ENCODE data around the gene TEX52. TPM values are rescaled to one million over a fixed set of nuclear protein-coding genes. Genes with fewer than 3 reads are reported as not detected.

Gene TEX52
- polyA plus RNA-seq, 3 donors = not detected

DNA sequence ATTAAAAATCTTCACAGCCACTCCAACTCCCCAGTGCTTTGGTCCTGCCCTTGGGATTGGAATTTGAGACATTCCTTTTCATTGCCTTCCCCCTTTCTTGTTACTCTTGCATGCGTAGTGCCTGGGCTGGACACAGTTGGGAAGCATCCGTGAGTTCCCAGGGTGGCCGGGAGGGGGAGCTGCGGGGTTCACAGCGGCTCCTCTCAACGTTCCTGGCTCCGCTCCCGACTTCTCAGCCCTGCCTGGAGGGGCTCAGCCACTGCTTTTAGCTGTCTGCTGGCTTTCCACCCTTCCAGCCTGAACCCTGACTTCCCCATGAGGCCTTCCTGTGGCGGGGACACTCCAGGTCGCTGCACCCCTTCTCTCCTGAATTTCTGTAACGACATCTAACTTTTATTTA, 3.2 kb downstream of the TEX52 start:
- H3K27me3 Mint-ChIP-seq (ENCODE audit: low read depth in 3 of 3) = peaks cover 0 to 2% (median 1%) of the 10 kb centered on the region in 3 donors
- H3K4me2 ChIP-seq (replicated peaks; ENCODE audit: extremely low read depth, low read length, poor library complexity, severe bottlenecking) = no peak overlapping the region
- H3K36me3 Mint-ChIP-seq = peaks cover 17 to 35% of the 10 kb centered on the region in 2 donors
- H3K4me3 ChIP-seq (replicated peaks in 1 of 3; ENCODE audit: low read depth in 2 of 3, low read length in 3 of 3) = no peak overlapping the region
- no peaks in the 10 kb centered on the region for H3K79me2 ChIP-seq (ENCODE audit: insufficient read depth, low read length)
- H3K4me1 ChIP-seq (ENCODE audit: control insufficient read depth in 1 of 2, insufficient read depth in 2 of 2, low read length in 2 of 2) = no peaks in the 10 kb centered on the region
- H3K4me3 Mint-ChIP-seq = no peak overlapping the region
- no peak overlapping the region for H2AFZ ChIP-seq (ENCODE audit: insufficient read depth, low read depth, low read length, poor library complexity, severe bottlenecking)
- H3K9me3 Mint-ChIP-seq = peaks cover 0 to 2% (median 0%) of the 10 kb centered on the region in 7 donors
- H3K9me3 ChIP-seq (replicated peaks in 1 of 2; ENCODE audit: control insufficient read depth in 1 of 2, insufficient read depth in 1 of 2, low read length in 2 of 2) = no peaks in the 10 kb centered on the region
- DNase-seq = peak; percentile 13 to 37 (median 20)
- no peaks in the 10 kb centered on the region for H3K27me3 ChIP-seq (ENCODE audit: control insufficient read depth in 2 of 2, insufficient read depth in 2 of 2, low read length in 2 of 2)
- H4K20me1 ChIP-seq (ENCODE audit: insufficient read depth, low read length) = no peaks in the 10 kb centered on the region
- WGBS (ENCODE audit: insufficient coverage) = 18% methylated on average over 6 of the region's 11 CpGs
- intact Hi-C loops (cut with micrococcal nuclease) = loop anchor here (2.0 to 10.0 kb wide), 4 partner anchors 91 to 191 kb away; no protein-coding TSS in a partner anchor
- no peak overlapping the region for H3K9ac ChIP-seq (ENCODE audit: insufficient read depth, low read length, poor library complexity, severe bottlenecking)
- peaks cover 16 to 19% of the 10 kb centered on the region in 2 donors for H3K36me3 ChIP-seq (replicated peaks in 1 of 2; ENCODE audit: control insufficient read depth in 1 of 2, insufficient read depth in 2 of 2, low read length in 2 of 2)
- H3K27ac ChIP-seq (ENCODE audit: low read depth in 1 of 2, low read length in 2 of 2) = no peak overlapping the region
- TF ChIP-seq, protein P1, sequence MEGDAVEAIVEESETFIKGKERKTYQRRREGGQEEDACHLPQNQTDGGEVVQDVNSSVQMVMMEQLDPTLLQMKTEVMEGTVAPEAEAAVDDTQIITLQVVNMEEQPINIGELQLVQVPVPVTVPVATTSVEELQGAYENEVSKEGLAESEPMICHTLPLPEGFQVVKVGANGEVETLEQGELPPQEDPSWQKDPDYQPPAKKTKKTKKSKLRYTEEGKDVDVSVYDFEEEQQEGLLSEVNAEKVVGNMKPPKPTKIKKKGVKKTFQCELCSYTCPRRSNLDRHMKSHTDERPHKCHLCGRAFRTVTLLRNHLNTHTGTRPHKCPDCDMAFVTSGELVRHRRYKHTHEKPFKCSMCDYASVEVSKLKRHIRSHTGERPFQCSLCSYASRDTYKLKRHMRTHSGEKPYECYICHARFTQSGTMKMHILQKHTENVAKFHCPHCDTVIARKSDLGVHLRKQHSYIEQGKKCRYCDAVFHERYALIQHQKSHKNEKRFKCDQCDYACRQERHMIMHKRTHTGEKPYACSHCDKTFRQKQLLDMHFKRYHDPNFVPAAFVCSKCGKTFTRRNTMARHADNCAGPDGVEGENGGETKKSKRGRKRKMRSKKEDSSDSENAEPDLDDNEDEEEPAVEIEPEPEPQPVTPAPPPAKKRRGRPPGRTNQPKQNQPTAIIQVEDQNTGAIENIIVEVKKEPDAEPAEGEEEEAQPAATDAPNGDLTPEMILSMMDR (IDR thresholded peaks at IDR 0.05) = peak; percentile 72
- peaks cover 4% of the 10 kb centered on the region for H3K4me1 Mint-ChIP-seq
- H3K27ac Mint-ChIP-seq = peak overlapping the region in 1 of 7 donors; percentile 55

DNA sequence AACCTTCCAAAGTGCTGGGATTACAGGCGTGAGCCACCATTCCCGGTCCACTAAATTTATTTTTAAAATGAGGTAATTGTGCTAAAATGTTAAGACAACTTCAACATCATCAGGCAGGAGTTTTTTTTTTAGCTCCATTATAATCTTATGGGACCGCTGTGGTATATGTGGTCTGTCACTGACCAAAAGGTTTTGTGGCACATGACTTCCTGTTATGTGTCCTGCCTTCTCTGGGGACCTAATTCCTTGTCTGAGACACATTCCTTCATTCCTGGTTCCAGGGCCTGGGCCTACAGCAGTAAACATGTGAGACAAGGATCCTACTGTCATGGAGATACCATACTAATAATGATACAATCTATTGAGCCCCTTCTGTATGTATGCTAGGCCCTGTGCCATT, 4.9 kb downstream of the TEX52 start:
- no CpG with 5 or more reads among the region's 3 CpGs for WGBS (ENCODE audit: insufficient coverage)
- H3K79me2 ChIP-seq (ENCODE audit: insufficient read depth, low read length) = no peaks in the 10 kb centered on the region
- H4K20me1 ChIP-seq (ENCODE audit: insufficient read depth, low read length) = no peaks in the 10 kb centered on the region
- no peak overlapping the region for H3K4me3 ChIP-seq (replicated peaks in 1 of 3; ENCODE audit: low read depth in 2 of 3, low read length in 3 of 3)
- H3K9me3 ChIP-seq (replicated peaks in 1 of 2; ENCODE audit: control insufficient read depth in 1 of 2, insufficient read depth in 1 of 2, low read length in 2 of 2) = no peaks in the 10 kb centered on the region
- H2AFZ ChIP-seq (ENCODE audit: insufficient read depth, low read depth, low read length, poor library complexity, severe bottlenecking) = no peak overlapping the region
- H3K27me3 ChIP-seq (ENCODE audit: control insufficient read depth in 2 of 2, insufficient read depth in 2 of 2, low read length in 2 of 2) = no peaks in the 10 kb centered on the region
- H3K36me3 ChIP-seq (replicated peaks in 1 of 2; ENCODE audit: control insufficient read depth in 1 of 2, insufficient read depth in 2 of 2, low read length in 2 of 2) = peaks cover 2 to 8% of the 10 kb centered on the region in 2 donors
- Mint-ChIP-seq H3K4me3 (no peak overlapping the region), H3K36me3 (peaks cover 15 to 27% of the 10 kb centered on the region in 2 donors), H3K9me3 (peaks cover 0 to 2% (median 0%) of the 10 kb centered on the region in 7 donors), H3K27me3 (ENCODE audit: low read depth in 3 of 3) (peaks cover 0 to 1% (median 0%) of the 10 kb centered on the region in 3 donors), H3K4me1 (peaks cover 4% of the 10 kb centered on the region), H3K27ac (no peak overlapping the region)
- intact Hi-C loops (cut with micrococcal nuclease) = loop anchor here (2.0 to 10.0 kb wide), 4 partner anchors 93 to 193 kb away; no protein-coding TSS in a partner anchor
- no peaks in the 10 kb centered on the region for H3K4me1 ChIP-seq (ENCODE audit: control insufficient read depth in 1 of 2, insufficient read depth in 2 of 2, low read length in 2 of 2)
- no peak overlapping the region for H3K4me2 ChIP-seq (replicated peaks; ENCODE audit: extremely low read depth, low read length, poor library complexity, severe bottlenecking)
- DNase-seq = no peak
- H3K9ac ChIP-seq (ENCODE audit: insufficient read depth, low read length, poor library complexity, severe bottlenecking) = no peak overlapping the region
- TF ChIP-seq, protein P1 (IDR thresholded peaks at IDR 0.05) = no peak
- no peak overlapping the region for H3K27ac ChIP-seq (ENCODE audit: low read depth in 1 of 2, low read length in 2 of 2)
